ENCODE measurements around the gene PPM1J. TPM values are rescaled to one million over a fixed set of nuclear protein-coding genes. Genes with fewer than 3 reads are reported as not detected.
"Not testable (repeated sequence)": the region's sequence is repeated elsewhere in the genome, so short reads cannot be mapped to it uniquely, and the experiment has no call there.

Gene PPM1J
- polyA plus RNA-seq (2013, experiment 1 of 2; ENCODE audit: insufficient read length), result 1.7 TPM
- 2.2 TPM for polyA plus RNA-seq (2013, experiment 2 of 2; ENCODE audit: insufficient read length)

GRCh38 chr1:112715264-112716053 is at the start of gene PPM1J:
Gene PPM1J (minus strand): TSS chr1:112715332. CDS start chr1:112715301, 31 bp downstream.
- peak; percentile 91 for DNase-seq

GRCh38 chr1:112762541-112763500 is 47.7 kb upstream of the PPM1J start:
- peak; percentile 10 for DNase-seq

GRCh38 chr1:112761714-112762480 is 46.8 kb upstream of the PPM1J start:
- no peak for DNase-seq

GRCh38 chr1:112759228-112759627 is 44.1 kb upstream of the PPM1J start:
- no peak for DNase-seq

GRCh38 chr1:112754116-112754628 is 39.0 kb upstream of the PPM1J start:
- no peak for DNase-seq

GRCh38 chr1:112748396-112748795 is 33.3 kb upstream of the PPM1J start:
- DNase-seq, result no peak

- peak; percentile 51 for DNase-seq
Observed at GRCh38 chr1:112744009-112744578, 29.0 kb upstream of the PPM1J start.

- no peak for DNase-seq
Observed at GRCh38 chr1:112743174-112744008, 28.3 kb upstream of the PPM1J start.

GRCh38 chr1:112737573-112737972 is 22.4 kb upstream of the PPM1J start:
- no peak for DNase-seq

GRCh38 chr1:112735752-112736151 is 20.6 kb upstream of the PPM1J start:
- peak; percentile 89 for DNase-seq

- DNase-seq, result no peak
Observed at GRCh38 chr1:112731451-112731850, 16.3 kb upstream of the PPM1J start.

- no peak for DNase-seq
Observed at GRCh38 chr1:112729909-112730308, 14.8 kb upstream of the PPM1J start.

- not testable (repeated sequence) for DNase-seq
Observed at GRCh38 chr1:112729011-112729410, 13.9 kb upstream of the PPM1J start.

- not testable (repeated sequence) for DNase-seq
Observed at GRCh38 chr1:112728306-112728971, 13.3 kb upstream of the PPM1J start.

- peak; percentile 22 for DNase-seq
Observed at GRCh38 chr1:112727716-112728115, 12.6 kb upstream of the PPM1J start.

- DNase-seq, result not testable (repeated sequence)
Observed at GRCh38 chr1:112724240-112724639, 9.1 kb upstream of the PPM1J start.

GRCh38 chr1:112723511-112723839 is 8.3 kb upstream of the PPM1J start:
- DNase-seq, result no peak

- DNase-seq, result no peak
Observed at GRCh38 chr1:112722601-112723510, 7.7 kb upstream of the PPM1J start.

- DNase-seq, result no peak
Observed at GRCh38 chr1:112721966-112722524, 6.9 kb upstream of the PPM1J start.
